Measurements from ENCODE around the gene TFEB.

TFEB gene

DNA sequence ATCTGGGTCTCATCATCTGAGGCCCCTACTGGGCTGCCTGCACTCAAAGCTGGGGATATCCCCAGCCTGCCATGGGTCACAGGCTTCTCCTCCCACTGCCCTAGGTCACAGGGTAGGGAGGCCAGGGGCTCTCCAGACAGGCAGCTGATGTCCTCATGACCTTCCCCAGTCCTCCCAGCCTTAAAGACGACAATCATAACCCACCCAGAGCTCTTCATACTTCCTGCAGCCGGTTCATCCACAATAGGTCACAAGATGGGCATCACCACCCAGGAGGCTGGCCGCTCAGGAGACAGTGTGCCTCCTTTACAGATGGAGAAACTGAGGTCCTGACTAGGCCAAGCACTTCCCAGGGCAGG, 15.2 kb downstream of the TFEB start:
- Histone ChIP-seq H3K4me3 (ENCODE audit: extremely low read depth, insufficient read depth, low read length, poor library complexity, severe bottlenecking) (no peak overlapping the region), H3K9me3 (ENCODE audit: control insufficient read depth, low read length) (no peaks in the 10 kb centered on the region), H3K4me1 (ENCODE audit: control insufficient read depth, insufficient read depth, low read length, poor library complexity, severe bottlenecking) (peaks cover 27% of the 10 kb centered on the region), H3K36me3 (ENCODE audit: control insufficient read depth, insufficient read depth, low read length) (no peaks in the 10 kb centered on the region), H3K27ac (ENCODE audit: low read depth, low read length, severe bottlenecking) (no peak overlapping the region)
- 90% methylated on average over 2 to 3 of the region's 3 CpGs for WGBS, 2 experiments (ENCODE audit: insufficient coverage in 2 of 2)

DNA sequence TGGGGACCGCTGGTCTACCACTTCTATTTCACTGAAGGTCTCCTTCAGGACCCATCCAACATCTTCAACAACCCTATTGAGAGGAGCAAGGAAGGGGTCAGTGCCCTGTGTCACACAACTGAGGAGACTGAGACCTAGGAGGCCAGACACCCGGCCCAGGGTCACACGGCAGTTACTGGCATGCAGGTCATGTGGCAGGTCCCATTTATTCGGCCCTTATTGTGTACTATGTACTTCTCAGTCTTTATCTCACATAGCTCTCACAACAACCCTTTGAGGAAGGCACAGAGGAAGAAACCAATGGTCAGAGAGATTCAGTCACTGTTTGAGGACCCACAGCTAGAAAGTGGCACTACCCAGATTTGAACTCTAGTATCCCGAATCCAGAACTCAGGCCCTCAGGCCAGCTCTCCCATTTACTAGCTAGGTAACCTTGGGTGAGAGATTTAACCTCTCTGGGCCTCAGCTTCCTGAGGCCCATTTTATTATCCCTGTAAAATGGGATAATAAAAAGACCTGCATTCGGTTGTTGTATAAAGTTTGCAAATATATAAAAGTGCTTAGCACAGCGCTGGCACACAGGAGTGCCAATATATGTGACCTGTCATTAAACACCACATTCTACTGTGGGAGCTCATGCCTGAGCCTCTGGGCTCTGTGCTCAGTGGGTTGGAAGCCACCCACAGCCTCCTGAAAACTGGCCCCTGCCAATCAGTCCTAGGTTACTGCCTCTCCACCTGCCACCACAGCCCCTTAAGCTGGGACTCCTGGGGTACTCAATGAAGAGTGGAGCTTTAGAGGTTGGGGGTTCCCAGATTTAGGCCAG, 15.8 kb downstream of the TFEB start:
- peaks cover 26% of the 10 kb centered on the region for H3K4me1 ChIP-seq (ENCODE audit: control insufficient read depth, insufficient read depth, low read length, poor library complexity, severe bottlenecking)
- H3K27ac ChIP-seq (ENCODE audit: low read depth, low read length, severe bottlenecking), result no peak overlapping the region
- no peaks in the 10 kb centered on the region for H3K9me3 ChIP-seq (ENCODE audit: control insufficient read depth, low read length)
- H3K36me3 ChIP-seq (ENCODE audit: control insufficient read depth, insufficient read depth, low read length), result no peaks in the 10 kb centered on the region
- H3K4me3 ChIP-seq (ENCODE audit: extremely low read depth, insufficient read depth, low read length, poor library complexity, severe bottlenecking), result no peak overlapping the region
- WGBS, 2 experiments (ENCODE audit: insufficient coverage in 2 of 2), result 93 to 100% methylated on average over 2 to 4 of the region's 7 CpGs

DNA sequence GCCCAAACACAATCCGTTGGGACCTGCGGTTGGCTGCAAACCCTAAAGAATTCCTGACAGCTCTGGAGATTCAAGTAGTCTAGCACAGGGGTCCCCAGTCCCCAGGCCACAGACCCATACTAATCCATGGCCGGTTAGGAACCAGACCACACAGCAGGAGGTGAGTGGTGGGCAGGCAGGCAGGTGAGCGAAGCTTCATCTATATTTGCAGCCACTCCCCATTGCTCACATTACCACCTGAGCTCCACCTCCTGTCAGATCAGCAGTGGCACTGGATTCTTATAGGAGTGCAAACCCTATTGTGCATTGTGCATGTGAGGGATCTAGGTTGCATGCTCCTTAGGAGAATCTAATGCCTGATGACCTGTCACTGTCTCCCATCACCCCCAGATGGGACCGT, 16.6 kb downstream of the TFEB start:
- H3K27ac ChIP-seq (ENCODE audit: low read depth, low read length, severe bottlenecking), result no peak overlapping the region
- H3K9me3 ChIP-seq (ENCODE audit: control insufficient read depth, low read length), result no peaks in the 10 kb centered on the region
- peaks cover 19% of the 10 kb centered on the region for H3K4me1 ChIP-seq (ENCODE audit: control insufficient read depth, insufficient read depth, low read length, poor library complexity, severe bottlenecking)
- WGBS, 2 experiments (ENCODE audit: insufficient coverage in 2 of 2), result 88 to 96% methylated on average over 2 to 4 of the region's 5 CpGs
- H3K36me3 ChIP-seq (ENCODE audit: control insufficient read depth, insufficient read depth, low read length), result no peaks in the 10 kb centered on the region
- H3K4me3 ChIP-seq (ENCODE audit: extremely low read depth, insufficient read depth, low read length, poor library complexity, severe bottlenecking), result no peak overlapping the region

DNA sequence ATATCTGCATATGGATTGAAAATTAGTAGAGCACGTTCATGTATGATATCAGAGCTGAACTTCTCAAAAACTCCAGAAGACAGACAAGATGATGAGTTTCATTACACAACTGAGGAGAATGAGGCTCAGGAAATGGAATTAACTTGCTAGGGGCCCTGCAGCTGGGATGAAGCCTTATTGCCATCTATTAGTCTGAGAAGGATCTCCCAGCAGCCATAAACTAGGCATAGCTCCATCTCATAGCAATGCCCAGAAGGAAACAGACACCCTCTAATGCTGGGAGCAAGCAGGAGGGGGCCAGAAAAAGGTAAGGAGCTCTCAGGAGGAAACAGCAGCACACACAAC, 18.0 kb downstream of the TFEB start:
- H3K4me1 ChIP-seq (ENCODE audit: control insufficient read depth, insufficient read depth, low read length, poor library complexity, severe bottlenecking), result peaks cover 8% of the 10 kb centered on the region
- WGBS, 2 experiments (ENCODE audit: insufficient coverage in 2 of 2), result 67% methylated on average over 1 of the region's 1 CpG; no CpG with 5 or more reads in 1 of the 2 experiments
- H3K4me3 ChIP-seq (ENCODE audit: extremely low read depth, insufficient read depth, low read length, poor library complexity, severe bottlenecking), result no peak overlapping the region
- no peaks in the 10 kb centered on the region for H3K9me3 ChIP-seq (ENCODE audit: control insufficient read depth, low read length)
- no peak overlapping the region for H3K27ac ChIP-seq (ENCODE audit: low read depth, low read length, severe bottlenecking)
- no peaks in the 10 kb centered on the region for H3K36me3 ChIP-seq (ENCODE audit: control insufficient read depth, insufficient read depth, low read length)

DNA sequence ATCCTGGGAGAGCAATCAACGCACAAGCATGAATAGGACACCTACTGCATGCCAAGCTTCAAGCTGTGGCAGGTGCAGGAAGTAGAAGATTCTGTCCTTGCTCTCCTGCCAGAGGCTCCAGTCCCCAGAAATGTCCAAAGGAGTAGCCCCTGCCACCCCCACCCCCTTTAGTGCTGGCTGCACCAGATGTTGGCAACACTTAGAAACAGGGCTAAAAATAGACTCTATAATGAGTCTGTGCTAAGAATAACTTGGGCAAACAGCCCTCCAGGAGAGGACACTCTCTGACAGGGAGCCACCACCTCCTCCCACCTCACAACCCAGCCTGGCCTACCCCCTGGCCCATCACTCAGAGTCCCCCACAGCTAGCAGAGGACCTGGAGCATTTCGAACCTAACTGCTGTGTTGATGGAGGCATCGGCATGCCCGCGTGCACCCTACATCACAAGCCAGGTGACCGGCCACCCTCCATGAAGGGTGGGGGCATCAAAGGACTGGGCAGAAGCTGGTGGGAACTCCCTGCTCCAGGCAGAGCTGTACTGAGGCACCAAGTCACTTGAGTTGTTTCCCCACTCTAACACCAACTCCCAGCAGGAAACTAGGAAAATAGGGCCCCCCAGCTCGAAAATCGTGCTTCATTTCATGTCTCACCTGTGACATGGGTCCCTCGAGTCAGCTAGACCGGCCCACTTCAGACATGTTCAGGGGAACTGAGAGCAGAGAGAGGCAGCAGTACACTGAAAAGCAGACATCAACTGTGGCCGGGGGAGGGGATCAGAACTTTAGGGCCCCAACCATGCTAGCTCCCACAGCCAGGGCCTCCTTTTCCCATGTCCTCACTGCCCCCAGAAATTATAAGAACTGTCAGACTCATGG, 18.7 kb downstream of the TFEB start:
- H3K27ac ChIP-seq (ENCODE audit: low read depth, low read length, severe bottlenecking), result no peak overlapping the region
- 85 to 92% methylated on average over 4 to 8 of the region's 11 CpGs for WGBS, 2 experiments (ENCODE audit: insufficient coverage in 2 of 2)

DNA sequence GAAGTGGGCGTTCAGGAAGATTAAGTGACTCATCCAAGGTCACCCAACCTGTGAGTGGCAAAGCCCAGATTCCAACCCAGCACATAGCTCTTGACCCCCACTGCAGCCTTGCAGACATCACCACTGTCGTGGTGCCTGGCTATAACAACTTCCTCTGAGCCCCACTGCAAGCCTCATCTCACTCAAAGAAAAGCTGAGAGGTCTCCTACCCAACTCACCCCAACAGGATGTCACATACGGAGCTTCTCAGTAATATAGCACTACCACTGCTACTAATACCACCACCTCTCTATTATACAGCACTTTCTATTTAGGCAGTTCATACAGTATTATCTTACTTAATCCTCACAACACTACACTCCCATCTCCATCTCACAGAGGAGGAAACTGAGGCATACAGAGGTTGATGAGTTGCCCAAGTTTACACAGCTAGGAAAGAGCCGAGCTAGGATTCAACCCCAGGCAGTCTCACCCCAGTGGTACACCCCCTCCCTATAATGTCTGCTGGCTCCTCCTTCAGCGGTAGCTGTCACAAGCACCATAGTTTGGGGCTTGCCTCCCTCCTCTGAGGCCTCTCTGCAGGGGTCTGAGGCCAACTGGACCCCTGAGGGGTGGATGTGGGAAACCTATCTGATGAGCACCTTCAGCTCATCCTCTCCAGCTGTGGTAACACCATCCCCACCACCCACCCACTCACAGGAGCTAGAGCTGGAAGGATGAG, 19.5 kb downstream of the TFEB start:
- Histone ChIP-seq H3K27ac (ENCODE audit: low read depth, low read length, severe bottlenecking) (no peak overlapping the region), H3K4me1 (ENCODE audit: control insufficient read depth, insufficient read depth, low read length, poor library complexity, severe bottlenecking) (peaks cover 8% of the 10 kb centered on the region), H3K4me3 (ENCODE audit: extremely low read depth, insufficient read depth, low read length, poor library complexity, severe bottlenecking) (no peak overlapping the region), H3K9me3 (ENCODE audit: control insufficient read depth, low read length) (no peaks in the 10 kb centered on the region), H3K36me3 (ENCODE audit: control insufficient read depth, insufficient read depth, low read length) (no peaks in the 10 kb centered on the region)
- 86 to 94% methylated on average over 3 to 4 of the region's 5 CpGs for WGBS, 2 experiments (ENCODE audit: insufficient coverage in 2 of 2)

More for the DNA sequence above, 18.7 kb downstream of the TFEB start:
- no peak overlapping the region for H3K4me3 ChIP-seq (ENCODE audit: extremely low read depth, insufficient read depth, low read length, poor library complexity, severe bottlenecking)
- no peaks in the 10 kb centered on the region for H3K9me3 ChIP-seq (ENCODE audit: control insufficient read depth, low read length)
- H3K4me1 ChIP-seq (ENCODE audit: control insufficient read depth, insufficient read depth, low read length, poor library complexity, severe bottlenecking), result peaks cover 8% of the 10 kb centered on the region
- H3K36me3 ChIP-seq (ENCODE audit: control insufficient read depth, insufficient read depth, low read length), result no peaks in the 10 kb centered on the region

DNA sequence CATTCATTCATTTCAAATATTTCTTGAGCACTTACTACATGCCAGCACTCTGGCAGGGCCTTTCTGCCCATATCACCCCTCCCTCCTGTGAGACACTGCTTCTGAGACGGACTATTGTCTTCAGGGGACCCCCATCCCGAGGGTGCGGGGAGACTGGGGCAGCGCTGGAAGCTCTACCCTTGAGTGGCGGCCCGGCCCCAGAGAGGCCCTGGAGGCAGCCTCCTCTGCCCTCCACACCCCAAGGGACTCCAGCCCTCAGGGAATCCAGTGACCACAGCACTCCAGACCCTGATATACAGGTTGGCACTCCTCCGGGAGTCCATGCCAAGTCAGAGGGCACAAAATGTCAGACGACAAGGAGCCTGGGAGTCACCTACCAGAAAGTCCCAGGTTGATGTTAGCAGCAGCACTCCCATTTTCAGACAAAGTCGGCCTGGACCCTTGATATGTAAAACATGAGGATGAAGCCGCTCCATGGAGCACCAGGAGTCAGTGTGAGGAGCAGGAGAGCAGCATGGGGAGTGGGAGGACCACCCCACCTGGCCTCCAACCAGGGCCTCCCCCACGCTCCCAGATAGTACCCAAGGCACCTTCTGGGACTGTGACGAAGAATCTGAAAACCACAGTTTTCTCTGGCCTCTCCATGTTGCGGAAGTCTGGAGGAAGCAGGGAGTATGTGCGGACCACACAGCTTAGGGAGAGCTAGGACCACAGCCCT, 20.7 kb downstream of the TFEB start:
- peaks cover 8% of the 10 kb centered on the region for H3K4me1 ChIP-seq (ENCODE audit: control insufficient read depth, insufficient read depth, low read length, poor library complexity, severe bottlenecking)
- no peak overlapping the region for H3K27ac ChIP-seq (ENCODE audit: low read depth, low read length, severe bottlenecking)
- 92 to 98% methylated on average over 12 to 14 of the region's 14 CpGs for WGBS, 2 experiments (ENCODE audit: insufficient coverage in 2 of 2)
- no peaks in the 10 kb centered on the region for H3K36me3 ChIP-seq (ENCODE audit: control insufficient read depth, insufficient read depth, low read length)
- H3K4me3 ChIP-seq (ENCODE audit: extremely low read depth, insufficient read depth, low read length, poor library complexity, severe bottlenecking), result no peak overlapping the region
- no peaks in the 10 kb centered on the region for H3K9me3 ChIP-seq (ENCODE audit: control insufficient read depth, low read length)

DNA sequence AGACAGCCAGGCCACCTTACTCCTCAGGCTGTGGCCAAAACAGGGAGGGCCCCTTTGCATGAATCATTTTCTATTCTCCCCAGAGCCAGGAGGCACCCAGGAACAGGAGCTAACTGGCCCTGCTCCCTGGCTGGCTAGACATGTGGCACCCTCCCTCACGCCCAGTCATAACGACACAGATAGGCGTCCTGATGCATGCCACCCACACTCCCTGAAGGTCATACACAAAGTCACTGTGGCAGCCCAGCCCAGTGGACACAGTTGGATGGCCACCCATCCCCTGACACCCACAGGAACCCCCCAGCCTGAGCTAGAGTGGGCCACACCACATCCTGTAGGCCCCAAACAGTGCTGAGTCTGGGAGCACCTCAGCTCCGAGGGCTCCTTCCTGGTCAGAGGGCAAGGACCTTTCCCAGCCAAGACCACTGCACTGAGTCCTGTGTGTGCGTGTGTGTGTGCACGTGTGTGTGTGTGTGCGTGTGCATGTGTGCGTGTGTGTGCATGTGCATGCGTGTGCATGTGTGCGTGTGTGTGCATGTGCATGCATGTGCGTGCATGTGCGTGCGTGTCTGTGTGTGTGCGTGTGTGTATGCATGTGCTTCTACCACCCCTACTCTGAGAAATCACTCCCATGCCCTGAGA, 21.6 kb downstream of the TFEB start:
- no peaks in the 10 kb centered on the region for H3K9me3 ChIP-seq (ENCODE audit: control insufficient read depth, low read length)
- no peaks in the 10 kb centered on the region for H3K36me3 ChIP-seq (ENCODE audit: control insufficient read depth, insufficient read depth, low read length)
- H3K27ac ChIP-seq (ENCODE audit: low read depth, low read length, severe bottlenecking), result no peak overlapping the region
- peaks cover 8% of the 10 kb centered on the region for H3K4me1 ChIP-seq (ENCODE audit: control insufficient read depth, insufficient read depth, low read length, poor library complexity, severe bottlenecking)
- 91 to 93% methylated on average over 11 to 14 of the region's 14 CpGs for WGBS, 2 experiments (ENCODE audit: insufficient coverage in 2 of 2)
- H3K4me3 ChIP-seq (ENCODE audit: extremely low read depth, insufficient read depth, low read length, poor library complexity, severe bottlenecking), result no peak overlapping the region

DNA sequence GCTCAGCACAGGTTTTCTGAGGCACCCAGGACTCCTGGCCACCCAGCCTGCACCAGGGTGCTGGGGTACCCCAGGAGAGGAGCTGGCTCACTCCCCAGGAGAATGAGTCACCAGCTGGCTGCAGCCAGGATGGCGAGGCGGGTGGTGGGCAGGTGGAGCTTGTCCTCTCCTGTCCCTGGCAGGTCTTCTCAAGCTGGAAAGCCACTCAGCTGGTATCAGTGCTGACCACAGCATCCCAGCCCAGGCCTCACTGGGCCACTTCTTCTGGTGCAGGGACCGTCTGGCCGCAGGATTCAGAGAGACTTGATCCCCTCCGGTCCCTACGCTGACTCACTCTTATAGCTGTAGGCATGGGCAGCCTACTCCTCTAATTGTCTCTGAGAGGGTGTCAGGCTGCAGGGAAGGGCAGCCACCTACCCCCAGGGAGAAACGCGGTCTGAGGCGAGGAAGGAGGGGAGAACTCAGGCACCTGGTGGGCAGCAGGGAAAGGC, 22.2 kb downstream of the TFEB start:
- H3K4me1 ChIP-seq (ENCODE audit: control insufficient read depth, insufficient read depth, low read length, poor library complexity, severe bottlenecking), result peaks cover 8% of the 10 kb centered on the region
- no peaks in the 10 kb centered on the region for H3K36me3 ChIP-seq (ENCODE audit: control insufficient read depth, insufficient read depth, low read length)
- H3K9me3 ChIP-seq (ENCODE audit: control insufficient read depth, low read length), result no peaks in the 10 kb centered on the region
- no peak overlapping the region for H3K27ac ChIP-seq (ENCODE audit: low read depth, low read length, severe bottlenecking)
- no peak overlapping the region for H3K4me3 ChIP-seq (ENCODE audit: extremely low read depth, insufficient read depth, low read length, poor library complexity, severe bottlenecking)
- 88 to 89% methylated on average over 9 of the region's 9 CpGs for WGBS, 2 experiments (ENCODE audit: insufficient coverage in 2 of 2)

Measured in mesodermal cell (in vitro differentiated cells).